ENCODE results near the gene CYSLTR2. TPM values are rescaled to one million over a fixed set of nuclear protein-coding genes. Genes with fewer than 3 reads are reported as not detected.

Gene CYSLTR2
- polyA plus RNA-seq, 1 donor from 2014 or later, result 0.19 TPM

- Histone ChIP-seq H4K20me1 (ENCODE audit: insufficient read depth) (no peaks in the 10 kb centered on the region), H3K4me2 (ENCODE audit: low read length) (no peak overlapping the region), H3K36me3 (ENCODE audit: insufficient read depth, low read length) (no peaks in the 10 kb centered on the region), H3F3A (ENCODE audit: insufficient read depth, low read length, poor library complexity, severe bottlenecking) (no peaks in the 10 kb centered on the region), H3K9ac (ENCODE audit: low read length) (no peak overlapping the region), H3K4me3 (ENCODE audit: low read length) (no peak overlapping the region), H3K79me2 (replicated peaks; ENCODE audit: insufficient read depth, low read length) (no peaks in the 10 kb centered on the region), H3K9me3 (ENCODE audit: low read length) (no peaks in the 10 kb centered on the region), H3K27me3 (ENCODE audit: insufficient read depth, low read depth, low read length) (no peaks in the 10 kb centered on the region), H2AFZ (ENCODE audit: low read depth, low read length) (no peak overlapping the region), H3K27ac (ENCODE audit: low read length) (no peak overlapping the region), H3K9me2 (ENCODE audit: insufficient read depth, low read length) (no peaks in the 10 kb centered on the region)
- no peak for TF ChIP-seq TAF1 (IDR thresholded peaks at IDR 0.05; ENCODE audit: low read depth)
These were observed 6.1 kb upstream of the CYSLTR2 start for GRCh38 chr13:48647625-48648024.

GRCh38 chr13:48648446-48648845 is 5.3 kb upstream of the CYSLTR2 start:
- no peaks in the 10 kb centered on the region for H3K9me3 ChIP-seq (ENCODE audit: low read length)
- no peak overlapping the region for H3K9ac ChIP-seq (ENCODE audit: low read length)
- H3K36me3 ChIP-seq (ENCODE audit: insufficient read depth, low read length), result no peaks in the 10 kb centered on the region
- H3K9me2 ChIP-seq (ENCODE audit: insufficient read depth, low read length), result no peaks in the 10 kb centered on the region
- no peaks in the 10 kb centered on the region for H3F3A ChIP-seq (ENCODE audit: insufficient read depth, low read length, poor library complexity, severe bottlenecking)
- no peaks in the 10 kb centered on the region for H3K79me2 ChIP-seq (replicated peaks; ENCODE audit: insufficient read depth, low read length)
- H3K4me3 ChIP-seq (ENCODE audit: low read length), result no peak overlapping the region
- no peak overlapping the region for H3K27ac ChIP-seq (ENCODE audit: low read length)
- H4K20me1 ChIP-seq (ENCODE audit: insufficient read depth), result no peaks in the 10 kb centered on the region
- H3K4me2 ChIP-seq (ENCODE audit: low read length), result no peak overlapping the region
- H3K27me3 ChIP-seq (ENCODE audit: insufficient read depth, low read depth, low read length), result no peaks in the 10 kb centered on the region
- TF ChIP-seq, protein P1, sequence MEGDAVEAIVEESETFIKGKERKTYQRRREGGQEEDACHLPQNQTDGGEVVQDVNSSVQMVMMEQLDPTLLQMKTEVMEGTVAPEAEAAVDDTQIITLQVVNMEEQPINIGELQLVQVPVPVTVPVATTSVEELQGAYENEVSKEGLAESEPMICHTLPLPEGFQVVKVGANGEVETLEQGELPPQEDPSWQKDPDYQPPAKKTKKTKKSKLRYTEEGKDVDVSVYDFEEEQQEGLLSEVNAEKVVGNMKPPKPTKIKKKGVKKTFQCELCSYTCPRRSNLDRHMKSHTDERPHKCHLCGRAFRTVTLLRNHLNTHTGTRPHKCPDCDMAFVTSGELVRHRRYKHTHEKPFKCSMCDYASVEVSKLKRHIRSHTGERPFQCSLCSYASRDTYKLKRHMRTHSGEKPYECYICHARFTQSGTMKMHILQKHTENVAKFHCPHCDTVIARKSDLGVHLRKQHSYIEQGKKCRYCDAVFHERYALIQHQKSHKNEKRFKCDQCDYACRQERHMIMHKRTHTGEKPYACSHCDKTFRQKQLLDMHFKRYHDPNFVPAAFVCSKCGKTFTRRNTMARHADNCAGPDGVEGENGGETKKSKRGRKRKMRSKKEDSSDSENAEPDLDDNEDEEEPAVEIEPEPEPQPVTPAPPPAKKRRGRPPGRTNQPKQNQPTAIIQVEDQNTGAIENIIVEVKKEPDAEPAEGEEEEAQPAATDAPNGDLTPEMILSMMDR (IDR thresholded peaks at IDR 0.05; ENCODE audit: poor library complexity, severe bottlenecking), result no peak
- TF ChIP-seq SMC3 (conservative IDR thresholded peaks at IDR 0.05; ENCODE audit: poor library complexity) (no peak), EZH2 (IDR thresholded peaks at IDR 0.05; ENCODE audit: borderline replicate concordance, insufficient read depth, low read length, poor library complexity, severe bottlenecking) (no peak), TAF1 (IDR thresholded peaks at IDR 0.05; ENCODE audit: low read depth) (no peak), RAD21 (conservative IDR thresholded peaks at IDR 0.05) (no peak), POLR2AphosphoS5 (IDR thresholded peaks at IDR 0.05) (no peak)
- TF ChIP-seq, protein P2, sequence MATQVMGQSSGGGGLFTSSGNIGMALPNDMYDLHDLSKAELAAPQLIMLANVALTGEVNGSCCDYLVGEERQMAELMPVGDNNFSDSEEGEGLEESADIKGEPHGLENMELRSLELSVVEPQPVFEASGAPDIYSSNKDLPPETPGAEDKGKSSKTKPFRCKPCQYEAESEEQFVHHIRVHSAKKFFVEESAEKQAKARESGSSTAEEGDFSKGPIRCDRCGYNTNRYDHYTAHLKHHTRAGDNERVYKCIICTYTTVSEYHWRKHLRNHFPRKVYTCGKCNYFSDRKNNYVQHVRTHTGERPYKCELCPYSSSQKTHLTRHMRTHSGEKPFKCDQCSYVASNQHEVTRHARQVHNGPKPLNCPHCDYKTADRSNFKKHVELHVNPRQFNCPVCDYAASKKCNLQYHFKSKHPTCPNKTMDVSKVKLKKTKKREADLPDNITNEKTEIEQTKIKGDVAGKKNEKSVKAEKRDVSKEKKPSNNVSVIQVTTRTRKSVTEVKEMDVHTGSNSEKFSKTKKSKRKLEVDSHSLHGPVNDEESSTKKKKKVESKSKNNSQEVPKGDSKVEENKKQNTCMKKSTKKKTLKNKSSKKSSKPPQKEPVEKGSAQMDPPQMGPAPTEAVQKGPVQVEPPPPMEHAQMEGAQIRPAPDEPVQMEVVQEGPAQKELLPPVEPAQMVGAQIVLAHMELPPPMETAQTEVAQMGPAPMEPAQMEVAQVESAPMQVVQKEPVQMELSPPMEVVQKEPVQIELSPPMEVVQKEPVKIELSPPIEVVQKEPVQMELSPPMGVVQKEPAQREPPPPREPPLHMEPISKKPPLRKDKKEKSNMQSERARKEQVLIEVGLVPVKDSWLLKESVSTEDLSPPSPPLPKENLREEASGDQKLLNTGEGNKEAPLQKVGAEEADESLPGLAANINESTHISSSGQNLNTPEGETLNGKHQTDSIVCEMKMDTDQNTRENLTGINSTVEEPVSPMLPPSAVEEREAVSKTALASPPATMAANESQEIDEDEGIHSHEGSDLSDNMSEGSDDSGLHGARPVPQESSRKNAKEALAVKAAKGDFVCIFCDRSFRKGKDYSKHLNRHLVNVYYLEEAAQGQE (IDR thresholded peaks at IDR 0.05; ENCODE audit: borderline replicate concordance), result no peak
- no peak overlapping the region for H2AFZ ChIP-seq (ENCODE audit: low read depth, low read length)

DNA sequence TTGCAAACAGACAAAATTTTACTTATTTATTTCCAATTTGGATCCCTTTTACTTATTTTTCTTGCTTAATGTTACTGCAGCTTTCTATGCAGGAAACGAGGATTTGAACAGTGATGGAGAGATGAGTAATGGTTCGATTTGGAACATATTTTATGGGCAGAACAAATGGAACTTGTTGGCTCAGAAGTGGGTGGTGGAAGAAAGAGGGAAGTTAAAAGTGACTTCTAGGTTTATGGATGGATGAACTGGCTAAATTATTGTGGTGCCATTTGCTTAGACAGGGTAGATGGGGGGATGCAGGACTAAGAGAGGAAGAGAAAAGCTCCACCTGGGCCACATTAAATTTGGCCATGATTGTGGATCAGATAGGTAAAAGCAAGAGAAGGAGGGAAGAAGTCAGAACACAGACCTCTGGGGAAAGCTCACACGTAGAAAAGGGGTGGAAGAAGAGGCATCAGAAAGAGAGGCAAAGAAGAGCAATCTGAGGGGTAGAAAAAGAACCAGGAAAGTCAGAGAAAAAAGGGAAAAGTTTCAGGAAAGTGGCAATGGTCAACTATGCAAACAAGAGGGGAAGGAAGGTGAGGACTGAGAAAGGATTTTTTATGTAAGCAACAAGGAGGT is 768 bp upstream of the CYSLTR2 start:
- H3K27ac ChIP-seq (ENCODE audit: low read length), result no peak overlapping the region
- no peak overlapping the region for H3K9ac ChIP-seq (ENCODE audit: low read length)
- no peaks in the 10 kb centered on the region for H3K27me3 ChIP-seq (ENCODE audit: insufficient read depth, low read depth, low read length)
- no peaks in the 10 kb centered on the region for H3K36me3 ChIP-seq (ENCODE audit: insufficient read depth, low read length)
- no peaks in the 10 kb centered on the region for H3K79me2 ChIP-seq (replicated peaks; ENCODE audit: insufficient read depth, low read length)
- no peak overlapping the region for H3K4me2 ChIP-seq (ENCODE audit: low read length)
- H2AFZ ChIP-seq (ENCODE audit: low read depth, low read length), result no peak overlapping the region
- no peak for TF ChIP-seq MXI1 (conservative IDR thresholded peaks at IDR 0.05; ENCODE audit: poor library complexity, severe bottlenecking)
- TF ChIP-seq RAD21 (conservative IDR thresholded peaks at IDR 0.05), result no peak
- no peak for TF ChIP-seq SMC3 (conservative IDR thresholded peaks at IDR 0.05; ENCODE audit: poor library complexity)
- no peak for TF ChIP-seq EZH2 (IDR thresholded peaks at IDR 0.05; ENCODE audit: borderline replicate concordance, insufficient read depth, low read length, poor library complexity, severe bottlenecking)
- TF ChIP-seq POLR2AphosphoS5 (IDR thresholded peaks at IDR 0.05), result no peak
- TF ChIP-seq EP300 (conservative IDR thresholded peaks at IDR 0.05; ENCODE audit: poor library complexity, severe bottlenecking), result no peak
- TF ChIP-seq, protein P1 (IDR thresholded peaks at IDR 0.05; ENCODE audit: poor library complexity, severe bottlenecking), result no peak
- no peak for TF ChIP-seq TAF1 (IDR thresholded peaks at IDR 0.05; ENCODE audit: low read depth)
- TF ChIP-seq, protein P2 (IDR thresholded peaks at IDR 0.05; ENCODE audit: borderline replicate concordance), result no peak
- H3K9me2 ChIP-seq (ENCODE audit: insufficient read depth, low read length), result no peaks in the 10 kb centered on the region
- no peaks in the 10 kb centered on the region for H3K9me3 ChIP-seq (ENCODE audit: low read length)
- no peak overlapping the region for H3K4me3 ChIP-seq (ENCODE audit: low read length)
- no peaks in the 10 kb centered on the region for H4K20me1 ChIP-seq (ENCODE audit: insufficient read depth)
- H3F3A ChIP-seq (ENCODE audit: insufficient read depth, low read length, poor library complexity, severe bottlenecking), result no peaks in the 10 kb centered on the region

Measured in neural cell (in vitro differentiated cells).